B cell (primary cell): Measurements from ENCODE around the gene ZNF831. TPM values are rescaled to one million over a fixed set of nuclear protein-coding genes. Genes with fewer than 3 reads are reported as not detected.

Source experiments
- ATAC-seq: fragments of 200-7000 bp; cut with Tn5 transposase; one replicate; pipeline ENCODE4 v1.10.0; 2021; ENCODE audit warnings: low read depth, mild to moderate bottlenecking, moderate number of reproducible peaks, moderate library complexity
- CTCF ChIA-PET: fragments of 350-600 bp; sonication (Branson Sonifier 250); formaldehyde crosslinking; loops from one replicate; lab custom pipeline; 2021; ENCODE audit warnings: antibody characterized with exemption, inconsistent platforms; lab: Charles Lee
- POLR2A ChIA-PET: fragments of 350-600 bp; sonication (Branson Sonifier 250); formaldehyde crosslinking; loops from one replicate; lab custom pipeline; 2021; ENCODE audit warnings: antibody characterized with exemption; lab: Charles Lee
- DNase-seq: peaks from one replicate; pipeline ENCODE4 v3.0.0; 2013
- H2AFZ ChIP-seq: 2 replicates; pipeline ENCODE4 v1.6.1; 2012; ENCODE audit warnings: mild to moderate bottlenecking, low read depth, low read length; ENCODE audit not compliant: insufficient read depth, poor library complexity, severe bottlenecking
- H3K27ac ChIP-seq, 2 donors: 1 replicate in 1 of 2; 2 replicates in 1 of 2; pipeline ENCODE4 v1.5.1; 2012 to 2013; ENCODE audit warnings: low read length in 2 of 2, mild to moderate bottlenecking in 2 of 2, moderate library complexity in 1 of 2
- H3K27me3 ChIP-seq, 4 experiments: fragments of 200-600 bp in 1 of 4; sonication (generic) in 1 of 4; replicated peaks in 1 of 4; 1 replicate in 2 of 4; 2 replicates in 2 of 4; pipeline versions ENCODE4 v1.6.1 to v1.7.0; 2013 to 2016; ENCODE audit warnings: low read length in 3 of 4, mild to moderate bottlenecking in 2 of 4, mixed read lengths in 1 of 4, moderate library complexity in 1 of 4; ENCODE audit not compliant: insufficient read depth in 4 of 4, control insufficient read depth in 3 of 4; ENCODE audit errors: control extremely low read depth in 1 of 4
- H3K36me3 ChIP-seq, 2 experiments: replicated peaks in 1 of 2; 1 replicate in 1 of 2; 2 replicates in 1 of 2; pipeline versions ENCODE4 v1.6.1 to v1.7.1; 2013; ENCODE audit warnings: low read length in 1 of 2; ENCODE audit not compliant: insufficient read depth in 2 of 2, control insufficient read depth in 1 of 2; ENCODE audit errors: control extremely low read depth in 1 of 2, extremely low read depth in 1 of 2
- H3K4me1 ChIP-seq, 2 donors: fragments of 200-600 bp in 1 of 2; sonication (generic) in 1 of 2; 1 replicate in 1 of 2; 2 replicates in 1 of 2; pipeline versions ENCODE4 v1.5.1 to v1.6.1; 2013 to 2017; ENCODE audit warnings: low read length in 2 of 2; ENCODE audit not compliant: control insufficient read depth in 2 of 2, insufficient read depth in 2 of 2
- H3K4me2 ChIP-seq: replicated peaks from 2 replicates; pipeline ENCODE3; 2012; ENCODE audit warnings: mild to moderate bottlenecking, low read depth, low read length; ENCODE audit not compliant: poor library complexity, severe bottlenecking
- H3K4me3 ChIP-seq, 5 experiments: fragments of 200-600 bp in 1 of 5; sonication (generic) in 1 of 5; 1 replicate in 3 of 5; 2 replicates in 2 of 5; pipeline versions ENCODE4 v1.5.1 to v1.7.0; 2011 to 2016; ENCODE audit warnings: low read length in 4 of 5, mild to moderate bottlenecking in 4 of 5, low read depth in 2 of 5, control low read depth in 1 of 5, moderate library complexity in 1 of 5; ENCODE audit not compliant: insufficient read depth in 1 of 5; ENCODE audit errors: control extremely low read depth in 1 of 5, extremely low read depth in 1 of 5
- H3K79me2 ChIP-seq: fragments of 200-600 bp; sonication (generic); one replicate; pipeline ENCODE4 v1.6.0; 2016; ENCODE audit warnings: low read length; ENCODE audit not compliant: control insufficient read depth, insufficient read depth
- H3K9ac ChIP-seq: fragments of 200-600 bp; sonication (generic); 2 replicates; pipeline ENCODE4 v1.6.1; 2017; ENCODE audit warnings: mild to moderate bottlenecking, low read length, moderate library complexity
- H3K9me3 ChIP-seq, 3 donors: one replicate each; pipeline versions ENCODE4 v1.6.1 to v1.7.1; 2013; ENCODE audit warnings: low read length in 2 of 3; ENCODE audit not compliant: control insufficient read depth in 2 of 3, insufficient read depth in 1 of 3; ENCODE audit errors: control extremely low read depth in 1 of 3
- H4K20me1 ChIP-seq: 2 replicates; pipeline ENCODE4 v1.6.0; 2012; ENCODE audit warnings: mild to moderate bottlenecking, low read length; ENCODE audit not compliant: insufficient read depth, control insufficient read depth, poor library complexity, severe bottlenecking
- H3K27ac Mint-ChIP-seq: one replicate; pipeline ENCODE4 v1.8.0; 2021; ENCODE audit warnings: mixed read lengths
- H3K27me3 Mint-ChIP-seq: one replicate; pipeline ENCODE4 v1.8.0; 2021; ENCODE audit warnings: mixed read lengths
- H3K4me1 Mint-ChIP-seq: one replicate; pipeline ENCODE4 v1.8.0; 2021; ENCODE audit warnings: mixed read lengths
- H3K4me3 Mint-ChIP-seq: one replicate; pipeline ENCODE4 v1.8.0; 2021; ENCODE audit warnings: mixed read lengths
- H3K9me3 Mint-ChIP-seq: one replicate; pipeline ENCODE4 v1.8.0; 2022; ENCODE audit warnings: mixed read lengths; ENCODE audit not compliant: insufficient read depth
- CTCF ChIP-seq: fragments of 200-600 bp; IDR thresholded peaks from one replicate; pipeline ENCODE4 v1.8.0; 2022; ENCODE audit warnings: antibody characterized with exemption, mild to moderate bottlenecking
- EZH2 ChIP-seq: IDR thresholded peaks from 2 replicates; pipeline ENCODE4 v1.6.1; 2012; ENCODE audit warnings: borderline replicate concordance, low read depth, mild to moderate bottlenecking, moderate library complexity, low read length; ENCODE audit not compliant: insufficient read depth, poor library complexity, severe bottlenecking
- WGBS: methylation state at CpG from one replicate; pipeline ENCODE4 v1.1.5; 2013; ENCODE audit warnings: missing lambda C conversion rate; ENCODE audit not compliant: insufficient coverage; 5-methylcytosine and 5-hydroxymethylcytosine counted together
- intact Hi-C: fragments of 100-400 bp; cut with micrococcal nuclease; formaldehyde crosslinking; loops from one replicate; pipeline ENCODE4 v1.10.0; 2022
- polyA plus RNA-seq: library from polyadenylated mRNA; depleted of rRNA; stranded (reverse); fragments of >200 nt; gene quantifications from 2 replicates; pipeline ENCODE4 v1.2.3, GENCODE V29; 2012
- total RNA-seq, 2 donors: library from RNA; stranded (reverse); fragments of 120-200 nt in 1 of 2; gene quantifications; 1 replicate in 1 of 2; 2 replicates in 1 of 2; pipeline versions ENCODE4 v1.2.3 to v1.2.4, GENCODE V29; 2013 to 2022

ZNF831 gene
- total and polyA plus RNA-seq, 2 donors (not counting 1 experiment from before 2014, with no cell fraction given): 1.7 to 14.1 TPM

GRCh38 chr20:59183751-59184150 lies 20.1 kb downstream of the ZNF831 start:
- peaks cover 15 to 20% of the 10 kb centered on the region in 2 donors for H3K4me1 ChIP-seq
- peaks cover 6% of the 10 kb centered on the region for H4K20me1 ChIP-seq
- H3K27me3 ChIP-seq: no peaks in the 10 kb centered on the region
- H3K4me3 Mint-ChIP-seq: no peak overlapping the region
- POLR2A ChIA-PET: interaction anchor here (0.7 kb wide), 1 partner anchor 38 kb away, joined by 3 read pairs; no protein-coding TSS in a partner anchor
- H3K9me3 ChIP-seq: peaks cover 0 to 3% (median 0%) of the 10 kb centered on the region in 3 donors
- intact Hi-C loops: loop anchor here (5.0 kb wide), 1 partner anchor 36 kb away; no protein-coding TSS in a partner anchor
- H3K4me1 Mint-ChIP-seq: peaks cover 37% of the 10 kb centered on the region
- H3K4me3 ChIP-seq: no peak overlapping the region
- H3K9me3 Mint-ChIP-seq: no peaks in the 10 kb centered on the region
- no peak overlapping the region for H3K4me2 ChIP-seq
- CTCF ChIA-PET: no interaction called here
- H2AFZ ChIP-seq: no peak overlapping the region
- H3K27ac Mint-ChIP-seq: no peak overlapping the region
- DNase-seq (no peak), ATAC-seq (no peak)
- H3K27ac ChIP-seq: no peak overlapping the region
- no peaks in the 10 kb centered on the region for H3K27me3 Mint-ChIP-seq
- H3K36me3 ChIP-seq: no peaks in the 10 kb centered on the region
- H3K79me2 ChIP-seq: peaks cover 28% of the 10 kb centered on the region
- no peak overlapping the region for H3K9ac ChIP-seq
- TF ChIP-seq EZH2: no peak
- TF ChIP-seq CTCF: no peak

GRCh38 chr20:59184880-59185447 lies 21.3 kb downstream of the ZNF831 start:
- TF ChIP-seq CTCF (no peak), EZH2 (no peak)
- POLR2A ChIA-PET: interaction anchor here (0.7 kb wide), 1 partner anchor 189 kb away, joined by 3 read pairs; no protein-coding TSS in a partner anchor
- no peak overlapping the region for H3K27ac ChIP-seq

More at GRCh38 chr20:59184880-59185447, 21.3 kb downstream of the ZNF831 start:
- Histone ChIP-seq H3K27me3 (no peaks in the 10 kb centered on the region), H3K9me3 (peaks cover 0 to 3% (median 0%) of the 10 kb centered on the region in 3 donors), H3K36me3 (no peaks in the 10 kb centered on the region), H3K4me3 (no peak overlapping the region), H3K79me2 (peaks cover 18% of the 10 kb centered on the region), H3K4me1 (peaks cover 15 to 18% of the 10 kb centered on the region in 2 donors), H3K9ac (no peak overlapping the region), H3K4me2 (no peak overlapping the region), H2AFZ (no peak overlapping the region), H4K20me1 (peaks cover 6% of the 10 kb centered on the region)
- no peak overlapping the region for H3K4me3 Mint-ChIP-seq
- H3K9me3 Mint-ChIP-seq: no peaks in the 10 kb centered on the region
- no peaks in the 10 kb centered on the region for H3K27me3 Mint-ChIP-seq
- intact Hi-C loops: loop anchor here (5.0 kb wide), 1 partner anchor 38 kb away; no protein-coding TSS in a partner anchor
- WGBS: 71% methylated on average over 14 of the region's 16 CpGs
- peaks cover 32% of the 10 kb centered on the region for H3K4me1 Mint-ChIP-seq
- CTCF ChIA-PET: interaction anchor here (1.0 to 2.0 kb wide), 2 partner anchors 24 to 97 kb away, joined by 3 to 4 read pairs; no protein-coding TSS in a partner anchor
- no peak overlapping the region for H3K27ac Mint-ChIP-seq
- ATAC-seq (no peak), DNase-seq (no peak)
